SJSA1 (cell line): Measurements from ENCODE around the gene RNU1-1. TPM values are rescaled to one million over a fixed set of nuclear protein-coding genes. Genes with fewer than 3 reads are reported as not detected.
A peak's percentile ranks its signal among the peaks of the same experiment; 100 is the strongest.
"Not testable (repeated sequence)": the region's sequence is repeated elsewhere in the genome, so short reads cannot be mapped to it uniquely, and the experiment has no call there.

Experiments used
- DNase-seq, 2 experiments: peaks; one replicate each; pipeline ENCODE4 v3.0.0-alpha.2; 2015 to 2020; ENCODE audit warnings: low spot score in 2 of 2, low read depth in 1 of 2
- H3K27ac ChIP-seq: fragments of 250-450 bp; sonication (Bioruptor Pico); 2 replicates; pipeline ENCODE4 v1.5.1; 2020; ENCODE audit warnings: mild to moderate bottlenecking, moderate library complexity
- H3K27me3 ChIP-seq: fragments of 250-450 bp; sonication (Bioruptor Pico); replicated peaks from 2 replicates; pipeline ENCODE4 v1.5.1; 2020; ENCODE audit warnings: mild to moderate bottlenecking, moderate library complexity
- H3K36me3 ChIP-seq: fragments of 250-450 bp; sonication (Bioruptor Pico); 2 replicates; pipeline ENCODE4 v1.5.1; 2020; ENCODE audit warnings: mild to moderate bottlenecking
- H3K4me1 ChIP-seq: fragments of 250-450 bp; sonication (Bioruptor Pico); replicated peaks from 2 replicates; pipeline ENCODE4 v1.6.1; 2021; ENCODE audit warnings: mild to moderate bottlenecking
- H3K4me3 ChIP-seq: fragments of 250-450 bp; sonication (Bioruptor Pico); 2 replicates; pipeline ENCODE4 v1.5.1; 2020; ENCODE audit warnings: mild to moderate bottlenecking
- H3K9me3 ChIP-seq: fragments of 250-450 bp; sonication (Bioruptor Pico); replicated peaks from 2 replicates; pipeline ENCODE4 v1.5.1; 2020; ENCODE audit warnings: mild to moderate bottlenecking
- total RNA-seq: library from RNA; depleted of rRNA; stranded (reverse); fragments of >200 nt; shearing (Covaris generic); gene quantifications from 2 replicates; pipeline ENCODE4 v1.2.3, GENCODE V29; 2014

RNU1-1 gene
- total RNA-seq, 1 experiment from 2014 or later, result under 0.01 TPM

DNA sequence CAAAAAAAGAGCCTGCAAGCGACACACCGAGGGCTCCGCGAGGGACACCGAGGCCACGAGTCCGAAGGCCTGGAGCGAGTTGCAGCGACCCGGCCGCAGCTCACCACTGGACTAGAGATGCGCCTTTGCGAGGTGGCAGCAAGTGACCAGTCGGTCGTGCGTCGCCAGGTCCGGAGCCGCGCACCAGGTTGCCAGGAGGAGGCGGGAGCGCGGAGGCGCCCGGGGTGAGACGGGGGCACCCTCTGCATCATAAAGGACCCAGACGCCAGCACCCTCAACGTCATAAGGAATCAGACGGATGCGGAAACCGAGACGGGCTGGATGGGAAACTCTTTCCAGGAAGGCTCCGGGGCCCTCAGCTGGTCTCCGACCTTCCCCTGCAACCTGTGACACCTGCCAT, 21.4 kb upstream of the RNU1-1 start:
- H3K27ac ChIP-seq, H3K4me3 ChIP-seq, H3K36me3 ChIP-seq, H3K27me3 ChIP-seq, H3K9me3 ChIP-seq, H3K4me1 ChIP-seq: not testable (repeated sequence)
- peak in 1 of 2 experiments; percentile 37 for DNase-seq

- peak; percentile 18 to 61 for DNase-seq
- H3K9me3 ChIP-seq, H3K4me3 ChIP-seq, H3K27me3 ChIP-seq, H3K27ac ChIP-seq, H3K36me3 ChIP-seq, H3K4me1 ChIP-seq: not testable (repeated sequence)
Observed at GRCh38 chr1:16534829-16535456, 20.9 kb upstream of the RNU1-1 start.

DNA sequence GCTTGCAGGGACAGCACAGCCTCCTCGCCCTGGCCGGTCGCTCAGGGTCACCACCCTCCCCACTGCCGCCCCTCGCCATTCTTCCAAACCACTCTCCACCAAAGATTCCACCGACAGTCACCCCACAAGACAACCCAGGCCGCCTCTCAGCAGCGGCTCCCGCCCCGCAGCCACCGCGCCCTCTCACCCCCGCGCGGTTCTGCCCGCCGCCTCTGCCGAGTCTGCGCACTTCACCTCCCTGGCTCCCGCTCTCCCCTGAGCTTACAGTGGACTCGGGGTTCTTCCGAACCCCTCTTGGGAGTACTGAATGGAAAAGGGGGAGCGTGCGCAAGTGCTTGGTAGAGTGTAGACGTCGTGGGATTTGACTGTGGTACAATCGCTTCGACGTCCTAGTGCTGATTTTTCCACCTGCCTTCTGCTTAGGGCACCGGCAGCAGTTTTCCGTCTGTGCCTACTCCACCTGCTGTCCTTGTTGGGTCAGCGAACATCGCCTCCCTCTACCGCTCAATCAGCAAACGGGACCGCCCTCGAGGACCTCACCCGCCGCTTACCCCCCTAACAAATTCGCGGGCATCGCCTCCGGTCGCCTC, 20.2 kb upstream of the RNU1-1 start:
- not testable (repeated sequence) for H3K27me3 ChIP-seq, H3K36me3 ChIP-seq, H3K4me1 ChIP-seq, H3K4me3 ChIP-seq, H3K27ac ChIP-seq, H3K9me3 ChIP-seq, DNase-seq

- not testable (repeated sequence) for DNase-seq, H3K9me3 ChIP-seq, H3K4me3 ChIP-seq, H3K27me3 ChIP-seq, H3K27ac ChIP-seq, H3K36me3 ChIP-seq, H3K4me1 ChIP-seq
Observed at GRCh38 chr1:16532235-16532991, 18.3 kb upstream of the RNU1-1 start.

- H3K4me1 ChIP-seq, H3K36me3 ChIP-seq, H3K9me3 ChIP-seq, H3K27ac ChIP-seq, H3K4me3 ChIP-seq, DNase-seq, H3K27me3 ChIP-seq: not testable (repeated sequence)
Observed at GRCh38 chr1:16528338-16528737, 14.3 kb upstream of the RNU1-1 start.

- H3K36me3 ChIP-seq, H3K27ac ChIP-seq, DNase-seq, H3K9me3 ChIP-seq, H3K4me1 ChIP-seq, H3K4me3 ChIP-seq, H3K27me3 ChIP-seq: not testable (repeated sequence)
Observed at GRCh38 chr1:16525769-16526168, 11.7 kb upstream of the RNU1-1 start.

- not testable (repeated sequence) for DNase-seq, H3K9me3 ChIP-seq, H3K4me3 ChIP-seq, H3K36me3 ChIP-seq, H3K27me3 ChIP-seq, H3K4me1 ChIP-seq, H3K27ac ChIP-seq
Observed at GRCh38 chr1:16521679-16522078, 7.6 kb upstream of the RNU1-1 start.

GRCh38 chr1:16521288-16521583, 7.2 kb upstream of the RNU1-1 start:
- no peaks in the 10 kb centered on the region for H3K4me1 ChIP-seq
- H3K9me3 ChIP-seq, result no peaks in the 10 kb centered on the region
- H3K27me3 ChIP-seq, result no peaks in the 10 kb centered on the region
- DNase-seq, result no peak
- no peaks in the 10 kb centered on the region for H3K36me3 ChIP-seq
- H3K4me3 ChIP-seq, result no peak overlapping the region
- no peak overlapping the region for H3K27ac ChIP-seq

GRCh38 chr1:16520435-16521287, 6.6 kb upstream of the RNU1-1 start:
- H3K4me1 ChIP-seq, H3K36me3 ChIP-seq, H3K9me3 ChIP-seq, H3K27me3 ChIP-seq, DNase-seq, H3K27ac ChIP-seq, H3K4me3 ChIP-seq: not testable (repeated sequence)

- H3K4me3 ChIP-seq, H3K9me3 ChIP-seq, H3K27me3 ChIP-seq, H3K36me3 ChIP-seq, DNase-seq, H3K4me1 ChIP-seq, H3K27ac ChIP-seq: not testable (repeated sequence)
Observed at GRCh38 chr1:16519255-16519951, 5.3 kb upstream of the RNU1-1 start.

- DNase-seq, H3K36me3 ChIP-seq, H3K4me1 ChIP-seq, H3K27me3 ChIP-seq, H3K27ac ChIP-seq, H3K4me3 ChIP-seq, H3K9me3 ChIP-seq: not testable (repeated sequence)
Observed at GRCh38 chr1:16518913-16519254, 4.8 kb upstream of the RNU1-1 start.

DNA sequence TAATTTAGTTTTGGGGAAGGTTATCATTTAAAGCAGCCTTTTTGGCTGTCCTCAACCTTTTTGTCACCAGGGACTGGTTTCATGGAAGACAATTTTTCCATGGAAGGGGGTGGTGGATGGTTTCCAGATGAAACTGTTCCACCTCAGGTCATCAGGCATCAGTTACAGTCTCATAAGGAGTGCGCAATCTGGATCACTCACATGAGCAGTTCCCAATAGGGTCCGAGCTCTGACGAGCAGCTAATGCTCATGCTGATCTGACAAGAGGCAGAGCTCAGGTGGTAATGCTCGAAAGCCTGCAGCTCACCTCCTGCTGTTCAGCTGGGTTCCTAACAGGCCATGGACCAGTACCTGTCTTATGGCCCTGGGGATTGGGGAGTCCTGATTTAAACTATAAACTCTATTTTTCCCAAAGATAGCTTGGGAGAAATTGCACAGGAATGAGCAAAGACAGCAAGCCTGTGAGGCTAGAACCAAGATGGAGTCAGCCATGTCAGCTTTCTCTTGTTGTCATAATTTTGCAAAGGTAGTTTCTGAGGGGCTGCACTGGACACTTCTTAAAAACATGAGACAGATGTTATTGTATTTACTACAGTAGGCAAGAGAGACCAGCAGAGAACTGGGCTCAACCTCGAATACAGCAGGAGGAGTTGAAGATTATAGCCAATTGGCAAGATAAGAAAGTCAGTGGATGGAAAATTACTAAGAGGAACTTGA, 2.8 kb upstream of the RNU1-1 start:
- not testable (repeated sequence) for H3K9me3 ChIP-seq, H3K27ac ChIP-seq, DNase-seq, H3K36me3 ChIP-seq, H3K4me1 ChIP-seq, H3K4me3 ChIP-seq, H3K27me3 ChIP-seq

DNA sequence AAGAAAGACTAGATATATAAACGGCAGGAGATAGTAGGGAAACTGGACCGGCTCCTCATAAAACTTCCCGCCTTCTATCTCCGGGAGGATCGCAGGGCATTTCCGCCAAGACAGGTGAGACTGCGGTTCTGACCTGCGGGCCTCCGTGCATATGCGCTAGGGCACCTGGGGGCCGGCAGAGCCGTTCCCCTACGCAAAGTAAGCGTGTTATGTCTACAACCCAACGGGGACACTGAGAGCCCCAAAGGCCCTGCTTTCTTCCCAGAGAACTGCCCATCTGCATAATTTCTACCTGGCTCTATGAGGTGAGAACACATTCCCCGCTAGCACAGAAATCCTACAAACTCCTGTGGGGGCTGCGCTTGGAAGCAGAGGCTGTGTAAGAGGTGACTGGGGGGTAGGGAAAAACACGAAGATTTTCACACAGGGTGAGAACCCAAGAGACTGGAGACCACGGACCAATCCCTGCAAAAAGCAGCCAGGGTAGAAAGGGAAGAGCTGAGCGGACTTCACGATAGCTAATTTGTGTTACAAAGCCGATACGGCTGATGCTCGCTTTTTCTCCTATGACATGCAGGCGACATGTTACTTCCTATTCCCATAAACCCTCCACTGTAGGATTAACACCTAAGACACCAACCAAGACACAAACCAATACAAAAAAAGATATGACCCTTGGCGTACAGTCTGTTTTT, 526 bp downstream of the RNU1-1 start:
- not testable (repeated sequence) for H3K4me3 ChIP-seq, H3K27me3 ChIP-seq, H3K36me3 ChIP-seq, H3K9me3 ChIP-seq, H3K4me1 ChIP-seq, H3K27ac ChIP-seq
- peak; percentile 90 to 98 for DNase-seq
